HG02884 (cell line): ENCODE results near the gene ZNF93.
A peak's percentile ranks its signal among the peaks of the same experiment; 100 is the strongest.
"Not testable (repeated sequence)": the region's sequence is repeated elsewhere in the genome, so short reads cannot be mapped to it uniquely, and the experiment has no call there.

Experiments used
- ATAC-seq: cut with Tn5 transposase; IDR thresholded peaks from one replicate; pipeline ENCODE4 v1.9.1; 2021; ENCODE audit warnings: mild to moderate bottlenecking, moderate library complexity; ENCODE audit not compliant: unreplicated experiment

The ZNF93 gene

DNA sequence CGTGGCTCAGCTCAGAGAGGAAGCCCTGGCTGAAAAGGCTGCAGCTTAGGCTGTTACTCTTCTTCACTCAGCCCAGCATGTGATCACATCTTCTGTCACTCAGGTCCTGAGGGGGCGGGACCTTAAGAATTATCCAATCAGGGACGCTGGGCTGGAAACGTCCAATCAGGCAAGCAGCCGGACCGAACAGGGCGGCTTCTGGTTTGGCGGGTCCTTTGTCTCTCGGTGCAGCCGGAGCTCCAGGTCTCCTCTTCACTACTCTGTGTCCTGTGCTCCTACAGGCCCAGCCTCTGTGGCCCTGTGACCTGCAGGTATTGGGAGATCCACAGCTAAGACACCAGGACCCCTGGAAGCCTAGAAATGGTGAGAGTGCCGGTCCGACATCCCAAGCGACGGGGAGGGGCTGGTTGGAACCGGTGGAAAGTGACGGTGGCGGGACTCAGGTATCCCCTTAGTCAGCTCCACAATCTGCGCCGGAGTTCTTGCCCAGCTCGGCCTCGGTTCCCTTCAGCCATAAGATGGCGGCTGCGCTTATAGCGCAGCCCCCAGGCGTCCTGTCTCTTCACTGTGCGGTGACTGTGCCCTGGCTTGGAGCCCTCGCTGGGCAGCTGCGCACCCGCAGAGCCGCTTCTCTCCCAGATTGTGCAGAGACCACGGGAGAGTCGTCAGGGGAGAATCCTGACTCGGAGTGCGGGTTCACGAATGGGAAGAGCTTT is at the start of gene ZNF93:
Gene ZNF93 (plus strand): TSS at position 218 of the 716 bp plus-strand sequence. CDS start 143 bp downstream, at position 361.
- ATAC-seq, result peak; percentile 83

- ATAC-seq, result not testable (repeated sequence)
Observed at GRCh38 chr19:19851740-19852139, 49.0 kb upstream of the ZNF93 start.

DNA sequence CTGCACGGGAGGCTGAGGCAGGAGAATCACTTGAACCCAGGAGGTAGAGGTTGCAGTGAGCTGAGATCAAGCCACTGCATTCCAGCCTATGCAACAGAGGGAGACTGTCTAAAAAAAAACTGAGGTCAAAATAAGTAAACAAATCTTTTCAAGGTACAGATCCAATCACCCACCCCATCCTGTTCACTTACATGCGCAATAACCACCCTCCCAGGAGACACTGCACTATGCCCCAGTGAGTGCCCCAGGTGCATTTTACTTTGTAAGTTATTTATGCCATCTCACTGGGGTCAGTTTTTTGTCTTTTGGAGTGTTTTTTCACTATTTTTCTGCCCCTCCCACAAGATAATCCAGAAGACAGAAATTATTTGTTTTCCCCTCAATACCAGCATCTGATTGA is 42.0 kb upstream of the ZNF93 start:
- no peak for ATAC-seq

GRCh38 chr19:19860756-19861390 is 39.9 kb upstream of the ZNF93 start:
- ATAC-seq, result no peak

GRCh38 chr19:19865750-19866610 is 34.8 kb upstream of the ZNF93 start, which contains the start of gene ZNF253:
ZNF253 (plus strand) TSS chr19:19865882; CDS start chr19:19865997, 115 bp downstream.
- peak; percentile 87 for ATAC-seq

DNA sequence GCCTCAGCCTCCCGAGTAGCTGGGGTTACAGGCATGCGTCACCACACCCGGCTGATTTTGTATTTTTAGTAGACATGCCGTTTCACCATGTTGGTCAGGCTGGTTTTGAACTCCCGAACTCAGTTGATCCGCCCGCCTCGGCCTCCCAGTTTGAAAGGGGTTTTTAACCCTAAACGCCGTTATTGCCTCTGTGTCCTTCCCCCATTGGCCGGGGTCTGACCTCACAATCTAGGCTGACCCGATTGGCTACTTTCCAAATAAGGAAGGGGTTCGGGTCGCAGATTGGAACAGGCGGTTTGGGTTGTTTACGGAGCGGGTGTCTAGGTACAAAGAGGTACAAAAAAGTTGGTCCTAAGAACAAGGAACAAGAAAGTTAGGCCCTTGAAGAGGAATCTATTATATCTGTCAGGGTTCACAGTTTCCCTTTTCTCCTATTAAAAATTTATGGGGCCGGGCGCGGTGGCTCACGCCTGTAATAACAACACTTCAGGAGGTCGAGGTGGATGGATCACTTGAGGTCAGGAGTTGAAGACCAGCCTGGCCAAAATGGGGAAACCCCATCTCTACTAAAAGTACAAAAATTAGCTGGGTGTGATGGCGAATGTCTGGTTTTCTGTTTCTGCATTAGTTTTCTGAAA is 34.0 kb upstream of the ZNF93 start:
- ATAC-seq, result no peak

DNA sequence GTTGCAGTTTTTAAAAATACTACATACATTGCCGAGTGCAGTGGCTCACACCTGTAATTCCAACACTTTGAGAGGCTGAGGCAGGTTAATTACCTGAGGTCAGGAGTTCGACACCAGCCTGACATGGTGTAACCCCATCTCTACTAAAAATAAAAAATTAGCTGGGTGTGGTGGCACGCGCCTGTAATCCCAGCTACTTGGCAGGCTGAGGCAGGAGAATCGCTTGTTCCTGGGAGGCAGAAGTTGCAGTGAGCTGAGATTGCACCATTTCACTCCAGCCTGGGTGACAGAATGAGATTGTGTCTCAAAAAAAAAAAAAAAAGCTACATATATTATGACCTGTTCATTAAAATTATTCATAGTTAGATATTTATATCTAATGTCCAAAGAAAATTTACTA is 30.7 kb upstream of the ZNF93 start:
- not testable (repeated sequence) for ATAC-seq

DNA sequence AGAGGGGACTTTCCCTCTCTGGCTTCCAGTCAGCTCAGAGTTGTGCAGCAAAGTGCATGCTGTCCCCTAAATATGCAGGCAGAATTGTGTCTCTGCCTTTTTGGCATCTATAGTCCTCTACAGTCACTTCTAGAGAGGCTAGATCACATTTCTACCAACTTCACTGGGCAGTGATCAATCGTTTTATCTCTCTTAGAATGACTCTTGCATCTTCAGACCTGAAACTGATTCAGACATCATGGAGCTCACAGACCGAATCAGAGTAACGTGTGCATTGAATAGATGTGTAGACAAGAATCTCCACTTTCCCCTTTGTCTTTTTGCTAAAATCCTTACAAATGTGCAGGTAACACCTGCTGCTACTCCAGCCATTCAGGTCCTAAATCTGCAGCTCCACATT is 28.8 kb upstream of the ZNF93 start:
- ATAC-seq, result no peak

DNA sequence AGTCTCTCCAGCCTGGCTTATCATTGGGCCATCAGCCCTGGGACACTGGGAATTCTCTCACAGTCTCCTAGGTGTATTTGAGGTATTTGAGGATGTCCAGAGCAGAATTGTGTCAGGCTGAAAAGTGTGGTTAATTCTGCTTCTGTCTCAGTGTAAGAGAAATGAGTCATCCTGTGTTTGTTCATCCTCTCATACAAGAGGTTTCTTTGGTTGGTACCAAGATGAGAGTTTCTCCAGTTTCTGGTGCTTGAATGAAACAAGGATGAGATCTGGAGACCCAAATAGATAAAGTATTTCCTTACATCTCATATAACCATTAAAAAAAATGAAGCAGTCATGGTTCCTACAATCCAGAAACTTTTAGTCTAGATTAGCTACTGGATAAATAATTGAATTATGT is 27.4 kb upstream of the ZNF93 start:
- no peak for ATAC-seq

DNA sequence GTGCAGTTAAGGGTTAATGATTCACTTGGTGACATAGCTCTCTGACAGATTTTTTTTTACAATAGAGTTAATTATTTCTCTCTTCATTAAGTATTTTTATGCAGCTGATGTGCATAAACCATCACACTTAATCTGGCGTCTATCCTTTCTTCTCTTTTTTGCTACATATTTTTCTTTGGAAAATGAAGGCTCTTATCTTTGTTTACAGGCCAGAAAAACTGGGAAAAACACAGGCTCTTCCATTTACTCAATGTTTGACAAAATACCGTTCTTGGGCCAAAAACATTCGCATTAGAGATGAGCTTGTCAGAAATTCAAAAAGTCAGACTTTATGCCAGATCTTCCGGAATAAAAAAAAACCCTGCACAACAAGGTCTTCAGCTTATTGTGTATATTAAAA is 23.0 kb upstream of the ZNF93 start:
- ATAC-seq, result no peak

- ATAC-seq, result no peak
Observed at GRCh38 chr19:19884583-19884982, 16.2 kb upstream of the ZNF93 start.

GRCh38 chr19:19892055-19892941 is 8.4 kb upstream of the ZNF93 start:
- ATAC-seq, result not testable (repeated sequence)

- no peak for ATAC-seq
Observed at GRCh38 chr19:19900139-19900728, 512 bp upstream of the ZNF93 start.

- not testable (repeated sequence) for ATAC-seq
Observed at GRCh38 chr19:19907551-19907950, 6.8 kb downstream of the ZNF93 start.

GRCh38 chr19:19909654-19910053 is 8.9 kb downstream of the ZNF93 start:
- ATAC-seq, result no peak

DNA sequence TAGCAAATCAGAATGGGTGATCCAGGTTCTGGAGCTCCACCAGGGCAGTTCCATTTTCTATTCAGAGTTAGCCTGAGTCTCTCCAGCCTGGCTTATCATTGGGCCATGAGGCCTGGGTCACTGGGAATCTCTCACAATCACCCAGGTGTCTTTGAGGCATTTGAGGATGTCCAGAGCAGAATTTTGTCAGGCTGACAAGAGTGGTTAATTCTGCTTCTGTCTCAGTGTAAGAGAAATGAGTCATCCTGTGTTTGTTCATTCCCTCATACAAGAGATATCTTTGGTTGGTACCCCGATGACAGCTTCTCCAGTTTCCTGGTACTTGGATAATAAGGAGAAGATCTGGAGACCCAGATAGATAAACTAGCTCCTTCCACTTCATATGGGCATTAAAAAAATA is 10.4 kb downstream of the ZNF93 start:
- ATAC-seq, result no peak

GRCh38 chr19:19914596-19914995 is 13.8 kb downstream of the ZNF93 start:
- ATAC-seq, result no peak

- not testable (repeated sequence) for ATAC-seq
Observed at GRCh38 chr19:19930417-19930816, 29.7 kb downstream of the ZNF93 start.

- not testable (repeated sequence) for ATAC-seq
Observed at GRCh38 chr19:19933432-19934314, 32.9 kb downstream of the ZNF93 start.
